ENCODE results near the gene EPB41L2.

GRCh38 chr6:131070061-131070460 is 7.0 kb upstream of the EPB41L2 start:
- TF ChIP-seq EZH2 (IDR thresholded peaks at IDR 0.05) = no peak
- TF ChIP-seq POLR2AphosphoS5 (IDR thresholded peaks at IDR 0.05; ENCODE audit: borderline replicate concordance, low read depth, low read length) = no peak
- no peak for TF ChIP-seq FOXP2 (optimal IDR thresholded peaks at IDR 0.05; ENCODE audit: control extremely low read depth, extremely low read length, insufficient read depth)

All from SK-N-MC (cell line).